GM12878 (cell line): ENCODE data around the gene REPS1. TPM values are rescaled to one million over a fixed set of nuclear protein-coding genes. Genes with fewer than 3 reads are reported as not detected.

Experiments used
- ATAC-seq: fragments of 200-7000 bp; cut with Tn5 transposase; 3 replicates; pipeline ENCODE4 v1.9.1; 2020; ENCODE audit warnings: mild to moderate bottlenecking, moderate library complexity
- BruUV-seq: library from RNA; stranded (reverse); fragments of 400-500 nt; replicated peaks from 2 replicates; lab custom pipeline; 2021; lab: Mats Ljungman, UMichigan
- CTCF ChIA-PET: fragments of 300-600 bp; sonication (Branson Sonifier 250); formaldehyde crosslinking; extraction: SDS; loops from one replicate; lab custom pipeline; 2021; ENCODE audit warnings: inconsistent platforms; lab: Yijun Ruan, JAX
- POLR2A ChIA-PET: fragments of 350-600 bp; formaldehyde crosslinking; extraction: SDS; loops from one replicate; lab custom pipeline; 2021; ENCODE audit warnings: inconsistent platforms; lab: Charles Lee
- RAD21 ChIA-PET: fragments of 300-600 bp; sonication (Branson Sonifier 250); formaldehyde crosslinking; loops from one replicate; lab custom pipeline; 2023; ENCODE audit warnings: antibody characterized with exemption; ENCODE audit not compliant: unreplicated experiment; lab: Charles Lee
- SMC1A ChIA-PET: fragments of 300-600 bp; sonication (Branson Sonifier 250); formaldehyde crosslinking; loops from one replicate; lab custom pipeline; 2023; ENCODE audit not compliant: unreplicated experiment, uncharacterized antibody; lab: Charles Lee
- DNase-seq: peaks from one replicate; pipeline ENCODE4 v3.0.0-alpha.2; 2011; ENCODE audit warnings: low read depth, low spot score
- FAIRE-seq: peaks from 3 replicates; lab custom pipeline; 2011; peaks lifted over from hg19 to GRCh38; lab: Jason Lieb, UNC
- H2AFZ ChIP-seq: 2 replicates; pipeline ENCODE4 v1.6.0; 2011; ENCODE audit warnings: low read depth, low read length, control low read depth; ENCODE audit not compliant: control insufficient read depth
- H3K27ac ChIP-seq: 2 replicates; pipeline ENCODE4 v1.5.1; 2011; ENCODE audit warnings: control low read depth; ENCODE audit not compliant: control insufficient read depth, insufficient read depth
- H3K27me3 ChIP-seq, 2 experiments: replicated peaks in 1 of 2; 2 replicates each; pipeline versions ENCODE4 v1.6.0 to v1.6.1; 2011; ENCODE audit warnings: low read length in 1 of 2; ENCODE audit not compliant: control insufficient read depth in 2 of 2, insufficient read depth in 2 of 2
- H3K36me3 ChIP-seq, 2 experiments: 2 replicates each; pipeline ENCODE4 v1.5.1; 2011; ENCODE audit warnings: low read length in 1 of 2; ENCODE audit not compliant: control insufficient read depth in 2 of 2, insufficient read depth in 2 of 2
- H3K4me1 ChIP-seq: 2 replicates; pipeline ENCODE4 v1.6.1; 2011; ENCODE audit warnings: mild to moderate bottlenecking, low read length, moderate library complexity, mixed read lengths; ENCODE audit not compliant: control insufficient read depth, insufficient read depth
- H3K4me2 ChIP-seq: 2 replicates; pipeline ENCODE4 v1.6.0; 2011; ENCODE audit warnings: control low read depth; ENCODE audit not compliant: control insufficient read depth, insufficient read depth
- H3K4me3 ChIP-seq: fragments of 200-600 bp; sonication (generic); 2 replicates; pipeline ENCODE4 v1.5.1; 2016
- H3K79me2 ChIP-seq: 2 replicates; pipeline ENCODE4 v1.6.0; 2011; ENCODE audit warnings: low read length; ENCODE audit not compliant: control insufficient read depth, insufficient read depth
- H3K9ac ChIP-seq: 2 replicates; pipeline ENCODE4 v1.8.0; 2011; ENCODE audit warnings: low read length, control low read depth, mixed read lengths; ENCODE audit not compliant: control insufficient read depth, insufficient read depth
- H3K9me3 ChIP-seq: replicated peaks from 3 replicates; pipeline ENCODE4 v1.5.1; 2011; ENCODE audit warnings: mild to moderate bottlenecking, low read length; ENCODE audit not compliant: control insufficient read depth, insufficient read depth
- H4K20me1 ChIP-seq: 2 replicates; pipeline ENCODE4 v1.6.0; 2011; ENCODE audit not compliant: control insufficient read depth, insufficient read depth
- BCL11A ChIP-seq: IDR thresholded peaks from 2 replicates; pipeline ENCODE4 v1.6.1; 2011; ENCODE audit warnings: low read depth, low read length
- CBX5 ChIP-seq: sonication (generic); IDR thresholded peaks from 2 replicates; pipeline ENCODE4 v1.6.1; 2016; ENCODE audit warnings: low read depth, moderate library complexity, mild to moderate bottlenecking, inconsistent platforms
- CHD1 ChIP-seq: IDR thresholded peaks from 2 replicates; pipeline ENCODE4 v1.6.1; 2012; ENCODE audit warnings: low read depth, low read length, improper control_type of control experiment
- CREM ChIP-seq: IDR thresholded peaks from 2 replicates; pipeline ENCODE4 v1.6.1; 2014; ENCODE audit warnings: antibody characterized with exemption, low read depth
- EED ChIP-seq: sonication (generic); IDR thresholded peaks from 2 replicates; pipeline ENCODE4 v1.6.1; 2016; ENCODE audit warnings: antibody characterized with exemption, low read depth
- GATAD2B ChIP-seq: fragments of 450-650 bp; conservative IDR thresholded peaks from 2 replicates; pipeline ENCODE4 v1.6.1; 2017; ENCODE audit warnings: low read depth, mild to moderate bottlenecking, moderate library complexity
- IRF4 ChIP-seq: IDR thresholded peaks from 2 replicates; pipeline ENCODE4 v1.6.1; 2011; ENCODE audit warnings: low read depth, low read length
- JUNB ChIP-seq: IDR thresholded peaks from 2 replicates; pipeline ENCODE4 v1.6.1; 2016; ENCODE audit warnings: antibody characterized with exemption, mild to moderate bottlenecking
- RAD21 ChIP-seq: IDR thresholded peaks from 2 replicates; pipeline ENCODE4 v1.6.1; 2011; ENCODE audit warnings: mild to moderate bottlenecking, low read depth, low read length, moderate library complexity; ENCODE audit not compliant: insufficient read depth
- RELA ChIP-seq: fragments of 450-650 bp; IDR thresholded peaks from 2 replicates; pipeline ENCODE4 v1.8.0; 2014; ENCODE audit warnings: borderline replicate concordance; ENCODE audit not compliant: partially characterized antibody
- RFX5 ChIP-seq: IDR thresholded peaks from 2 replicates; pipeline ENCODE4 v1.6.1; 2011; ENCODE audit warnings: low read depth, low read length, improper control_type of control experiment
- RUNX3 ChIP-seq: IDR thresholded peaks from 2 replicates; pipeline ENCODE4 v1.6.1; 2012; ENCODE audit warnings: low read length, inconsistent platforms
- SIX5 ChIP-seq: IDR thresholded peaks from 2 replicates; pipeline ENCODE4 v1.6.1; 2011; ENCODE audit warnings: mild to moderate bottlenecking, low read depth, low read length, moderate library complexity; ENCODE audit not compliant: severe bottlenecking
- TARDBP ChIP-seq: IDR thresholded peaks from 2 replicates; pipeline ENCODE4 v1.6.1; 2016; ENCODE audit warnings: borderline replicate concordance
- TCF3 ChIP-seq: IDR thresholded peaks from 2 replicates; pipeline ENCODE4 v1.6.1; 2012; ENCODE audit warnings: low read depth, mild to moderate bottlenecking, low read length, borderline replicate concordance; ENCODE audit not compliant: insufficient read depth
- USF2 ChIP-seq: IDR thresholded peaks from 2 replicates; pipeline ENCODE4 v1.6.1; 2011; ENCODE audit warnings: low read depth, low read length, improper control_type of control experiment, borderline replicate concordance
- ZSCAN29 ChIP-seq: fragments of 450-650 bp; IDR thresholded peaks from 2 replicates; pipeline ENCODE4 v1.6.1; 2017; ENCODE audit warnings: mild to moderate bottlenecking, moderate library complexity
- WGBS: methylation state at CpG from one replicate; pipeline ENCODE4 v1.1.6; 2016; ENCODE audit warnings: low lambda C conversion rate; ENCODE audit not compliant: insufficient replicate concordance, insufficient coverage; ENCODE audit errors: missing lambda C conversion rate; 5-methylcytosine and 5-hydroxymethylcytosine counted together
- in situ Hi-C: fragments of 300-500 bp; cut with MboI; formaldehyde crosslinking; loops from 9 replicates; pipeline ENCODE4 v1.14.3; 2018; ENCODE audit warnings: mixed read lengths
- intact Hi-C: fragments of 100-400 bp; cut with micrococcal nuclease; formaldehyde crosslinking; loops from one replicate; pipeline ENCODE4 v1.14.2; 2022; ENCODE audit not compliant: unreplicated experiment
- polyA plus RNA-seq, 11 experiments: library from polyadenylated mRNA; depleted of rRNA in 4 of 11; unstranded in 6 of 11; stranded (reverse) in 5 of 11; fragments of >200 nt; fragmentation: Nextera tagmentation in 4 of 11; fragmentation: Illumina TruSeq in 1 of 11; extraction: Ambion mirVana in 4 of 11; extraction: Trizol in 1 of 11; gene quantifications; 1 replicate in 1 of 11; 2 replicates in 10 of 11; pipeline versions ENCODE4 v1.2.1 to v1.2.3, GENCODE V29; 2011 to 2016; ENCODE audit warnings: inconsistent platforms in 2 of 11, missing spikeins in 2 of 11, low read depth in 1 of 11
- total RNA-seq, 4 experiments: library from RNA; depleted of rRNA in 3 of 4; stranded (reverse); fragments of >200 nt in 3 of 4; fragmentation: Illumina TruSeq in 1 of 4; extraction: Trizol in 1 of 4; gene quantifications; 2 replicates each; pipeline versions ENCODE4 v1.2.1 to v1.2.3, GENCODE V29; 2013 to 2021

Gene REPS1
- total and polyA plus RNA-seq, 10 of the 15 experiments (the other 5 are each of a cell fraction or from before 2014, with no cell fraction given), result 13.7 to 59.3 (median 31.7) TPM

- in situ Hi-C loops, result no loop called here
- ATAC-seq, result no peak
- peaks cover 12% of the 10 kb centered on the region for H3K4me1 ChIP-seq
- no peak for TF ChIP-seq CHD1
- no peak for TF ChIP-seq USF2
- TF ChIP-seq, all 136 proteins: peak for 0
- H3K79me2 ChIP-seq, result no peaks in the 10 kb centered on the region
- no peaks in the 10 kb centered on the region for H3K27me3 ChIP-seq
- H3K9ac ChIP-seq, result no peak overlapping the region
- SMC1A ChIA-PET, result interaction anchor here (0.8 to 2.0 kb wide), 3 partner anchors 11 to 24 kb away, joined by 3 to 9 read pairs (median 3); no protein-coding TSS in a partner anchor
- no peak overlapping the region for H3K4me3 ChIP-seq
- RAD21 ChIA-PET, result interaction anchor here (2.1 kb wide), 1 partner anchor 27 kb away, joined by 7 read pairs; no protein-coding TSS in a partner anchor
- no peak for FAIRE-seq
- no peak overlapping the region for H3K27ac ChIP-seq
- BruUV-seq, result no TSS peak
- H3K36me3 ChIP-seq, result 0 out of 4 replicates have a peak, but pooled peaks cover 0 to 3% of the 10 kb centered on the region in 2 experiments
- H2AFZ ChIP-seq, result no peak overlapping the region
- intact Hi-C loops, result no loop called here
- no peaks in the 10 kb centered on the region; the same call in 2 of the 3 replicates for H3K9me3 ChIP-seq
- DNase-seq, result no peak
- H4K20me1 ChIP-seq, result no peaks in the 10 kb centered on the region
- CTCF ChIA-PET, result interaction anchor here (0.6 to 1.4 kb wide), 3 partner anchors 13 to 33 kb away, joined by 3 to 4 read pairs (median 3); no protein-coding TSS in a partner anchor
- H3K4me2 ChIP-seq, result no peak overlapping the region
- POLR2A ChIA-PET, result no interaction called here
These were observed 91.0 kb downstream of the REPS1 start for GRCh38 chr6:138897031-138897430.

- Histone ChIP-seq H3K79me2 (no peaks in the 10 kb centered on the region), H3K4me3 (no peak overlapping the region), H2AFZ (no peak overlapping the region), H3K27me3 (no peaks in the 10 kb centered on the region), H3K9me3 (no peaks in the 10 kb centered on the region; the same call in 2 of the 3 replicates), H3K4me2 (no peak overlapping the region), H4K20me1 (no peaks in the 10 kb centered on the region), H3K27ac (no peak overlapping the region), H3K4me1 (peaks cover 12% of the 10 kb centered on the region), H3K36me3 (0 out of 4 replicates have a peak, but pooled peaks cover 0 to under 1% of the 10 kb centered on the region in 2 experiments), H3K9ac (no peak overlapping the region)
- no TSS peak for BruUV-seq
- DNase-seq (no peak), FAIRE-seq (no peak), ATAC-seq (peak; percentile 60)
- POLR2A ChIA-PET, result interaction anchor here (0.6 to 2.5 kb wide), 5 partner anchors 9 to 603 kb away, joined by 4 to 9 read pairs (median 6); no protein-coding TSS in a partner anchor
- intact Hi-C loops (no loop called here), in situ Hi-C loops (no loop called here)
- CTCF ChIA-PET, result interaction anchor here (0.6 to 1.5 kb wide), 5 partner anchors 12 to 128 kb away, joined by 3 read pairs; no protein-coding TSS in a partner anchor
- RAD21 ChIA-PET, result interaction anchor here (0.5 to 5.3 kb wide), 6 partner anchors 13 to 90 kb away, joined by 3 to 27 read pairs (median 8); no protein-coding TSS in a partner anchor
- SMC1A ChIA-PET, result interaction anchor here (0.6 to 5.8 kb wide), 9 partner anchors 9 to 468 kb away, joined by 3 to 68 read pairs (median 3); no protein-coding TSS in a partner anchor
- 81% methylated on average over 8 of the region's 8 CpGs for WGBS
- TF ChIP-seq RAD21, result no peak
- TF ChIP-seq BCL11A, result 0 out of 2 replicates have a peak, but pooled peaks have one; percentile 31
- peak; percentile 34; the same call in 1 of the 2 replicates for TF ChIP-seq CREM
- peak; percentile 53 for TF ChIP-seq RUNX3
- no peak for TF ChIP-seq RELA
- 0 out of 2 replicates have a peak, but pooled peaks have one; percentile 33 for TF ChIP-seq IRF4
- TF ChIP-seq CBX5, result no peak
- no peak for TF ChIP-seq RFX5
- TF ChIP-seq EED, result 0 out of 2 replicates have a peak, but pooled peaks have one; percentile 25
- TF ChIP-seq ZSCAN29, result no peak
- peak; percentile 61 for TF ChIP-seq JUNB
- 0 out of 2 replicates have a peak, but pooled peaks have one; percentile 23 for TF ChIP-seq GATAD2B
- TF ChIP-seq TCF3, result no peak
- no peak for TF ChIP-seq SIX5
- TF ChIP-seq TARDBP, result no peak
These were observed 91.8 kb downstream of the REPS1 start for GRCh38 chr6:138896104-138896756.
